Measurements from ENCODE around the gene NMNAT2. TPM values are rescaled to one million over a fixed set of nuclear protein-coding genes. Genes with fewer than 3 reads are reported as not detected.

Gene NMNAT2
- total and polyA plus RNA-seq, 2 of the 4 experiments (the other 2 are of a cell fraction) = 0.36 to 2.4 TPM

DNA sequence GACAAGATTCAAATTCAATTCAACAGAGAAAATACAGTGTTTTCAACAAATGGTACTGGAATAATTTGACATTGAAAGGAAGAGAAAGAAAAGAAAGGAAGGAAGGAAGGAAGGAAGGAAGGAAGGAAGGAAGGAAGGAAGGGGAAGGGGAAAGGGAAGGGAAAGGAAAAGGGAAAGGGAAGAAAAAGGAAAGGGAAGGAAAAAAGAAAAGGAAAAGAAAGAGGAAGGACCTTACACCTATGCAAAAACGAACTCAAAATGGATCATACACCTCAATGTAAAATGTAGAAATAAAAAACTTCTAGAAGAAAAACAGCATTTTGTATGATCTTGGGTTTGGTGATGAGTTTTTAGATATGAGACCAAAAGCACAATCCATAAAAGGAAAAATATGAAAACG, 19.9 kb upstream of the NMNAT2 start:
- in situ Hi-C loops (cut with MboI; ENCODE audit: low sequenced_read_pairs) = no loop called here
- H2AFZ ChIP-seq (replicated peaks; ENCODE audit: low read length, poor library complexity) = no peak overlapping the region
- BruUV-seq (replicated peaks) = no TSS peak

More for the DNA sequence above, 19.9 kb upstream of the NMNAT2 start:
- Histone ChIP-seq H3K9ac (ENCODE audit: low read depth, low read length) (no peak overlapping the region), H2BK120ac (ENCODE audit: low read depth, low read length) (no peak overlapping the region), H3K23ac (ENCODE audit: low read depth, low read length) (no peak overlapping the region), H4K20me1 (ENCODE audit: insufficient read depth, low read length) (no peaks in the 10 kb centered on the region), H3K56ac (ENCODE audit: extremely low read depth, insufficient read depth, low read length) (no peak overlapping the region), H2BK20ac (ENCODE audit: low read depth, low read length) (no peak overlapping the region), H3K18ac (ENCODE audit: low read depth, low read length) (no peak overlapping the region), H3K14ac (replicated peaks; ENCODE audit: low read depth, low read length) (no peak overlapping the region), H3K4me2 (ENCODE audit: low read depth, low read length) (no peak overlapping the region), H3K36me3 (ENCODE audit: control insufficient read depth, insufficient read depth, low read length) (no peaks in the 10 kb centered on the region), H3K27ac (ENCODE audit: insufficient read depth, low read length) (no peak overlapping the region), H3K79me1 (ENCODE audit: low read depth in 1 of 2, low read length in 2 of 2) (no peaks in the 10 kb centered on the region), H3K4ac (ENCODE audit: low read depth, low read length) (no peak overlapping the region), H3K9me1 (ENCODE audit: insufficient read depth, low read length) (no peaks in the 10 kb centered on the region), H2AK9ac (replicated peaks; ENCODE audit: low read depth, low read length, poor library complexity) (no peak overlapping the region), H2BK15ac (ENCODE audit: low read depth, low read length) (no peak overlapping the region), H4K5ac (ENCODE audit: low read depth, low read length) (no peak overlapping the region), H3K9me3 (ENCODE audit: control insufficient read depth, insufficient read depth, low read length) (no peaks in the 10 kb centered on the region), H4K8ac (ENCODE audit: low read depth in 2 of 2, low read length in 2 of 2) (no peak overlapping the region), H2AK5ac (ENCODE audit: low read depth, low read length) (no peak overlapping the region), H3K27me3 (ENCODE audit: control insufficient read depth, insufficient read depth, low read length) (peaks cover 21% of the 10 kb centered on the region), H3K4me3 (ENCODE audit: insufficient read depth, low read depth, low read length) (no peak overlapping the region), H3K4me1 (ENCODE audit: control insufficient read depth, insufficient read depth, low read length) (no peaks in the 10 kb centered on the region), H4K91ac (ENCODE audit: insufficient read depth, low read depth, low read length) (no peak overlapping the region), H2BK5ac (ENCODE audit: low read depth, low read length, poor library complexity, severe bottlenecking) (no peak overlapping the region)
- ChIA-PET CTCF (no interaction called here), POLR2A (ENCODE audit: unreplicated experiment) (no interaction called here)
- no peak for DNase-seq
- ATAC-seq (ENCODE audit: low read depth) = no peak
- no peak for TF ChIP-seq RCOR1 (IDR thresholded peaks at IDR 0.05; ENCODE audit: insufficient replicate concordance, low read length)
- no peak for TF ChIP-seq NFE2L2 (IDR thresholded peaks at IDR 0.05; ENCODE audit: low read depth, low read length)
- TF ChIP-seq RFX5 (IDR thresholded peaks at IDR 0.05; ENCODE audit: low read depth, low read length) = no peak
- TF ChIP-seq, protein P1, sequence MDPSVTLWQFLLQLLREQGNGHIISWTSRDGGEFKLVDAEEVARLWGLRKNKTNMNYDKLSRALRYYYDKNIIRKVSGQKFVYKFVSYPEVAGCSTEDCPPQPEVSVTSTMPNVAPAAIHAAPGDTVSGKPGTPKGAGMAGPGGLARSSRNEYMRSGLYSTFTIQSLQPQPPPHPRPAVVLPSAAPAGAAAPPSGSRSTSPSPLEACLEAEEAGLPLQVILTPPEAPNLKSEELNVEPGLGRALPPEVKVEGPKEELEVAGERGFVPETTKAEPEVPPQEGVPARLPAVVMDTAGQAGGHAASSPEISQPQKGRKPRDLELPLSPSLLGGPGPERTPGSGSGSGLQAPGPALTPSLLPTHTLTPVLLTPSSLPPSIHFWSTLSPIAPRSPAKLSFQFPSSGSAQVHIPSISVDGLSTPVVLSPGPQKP (IDR thresholded peaks at IDR 0.05; ENCODE audit: borderline replicate concordance, low read depth, low read length) = no peak
- TF ChIP-seq CHD1 (IDR thresholded peaks at IDR 0.05; ENCODE audit: low read depth, low read length) = no peak
- TF ChIP-seq SMC3 (IDR thresholded peaks at IDR 0.05; ENCODE audit: low read depth, low read length) = no peak
- TF ChIP-seq FOS (IDR thresholded peaks at IDR 0.05; ENCODE audit: low read depth, low read length) = no peak
- TF ChIP-seq, protein P2, sequence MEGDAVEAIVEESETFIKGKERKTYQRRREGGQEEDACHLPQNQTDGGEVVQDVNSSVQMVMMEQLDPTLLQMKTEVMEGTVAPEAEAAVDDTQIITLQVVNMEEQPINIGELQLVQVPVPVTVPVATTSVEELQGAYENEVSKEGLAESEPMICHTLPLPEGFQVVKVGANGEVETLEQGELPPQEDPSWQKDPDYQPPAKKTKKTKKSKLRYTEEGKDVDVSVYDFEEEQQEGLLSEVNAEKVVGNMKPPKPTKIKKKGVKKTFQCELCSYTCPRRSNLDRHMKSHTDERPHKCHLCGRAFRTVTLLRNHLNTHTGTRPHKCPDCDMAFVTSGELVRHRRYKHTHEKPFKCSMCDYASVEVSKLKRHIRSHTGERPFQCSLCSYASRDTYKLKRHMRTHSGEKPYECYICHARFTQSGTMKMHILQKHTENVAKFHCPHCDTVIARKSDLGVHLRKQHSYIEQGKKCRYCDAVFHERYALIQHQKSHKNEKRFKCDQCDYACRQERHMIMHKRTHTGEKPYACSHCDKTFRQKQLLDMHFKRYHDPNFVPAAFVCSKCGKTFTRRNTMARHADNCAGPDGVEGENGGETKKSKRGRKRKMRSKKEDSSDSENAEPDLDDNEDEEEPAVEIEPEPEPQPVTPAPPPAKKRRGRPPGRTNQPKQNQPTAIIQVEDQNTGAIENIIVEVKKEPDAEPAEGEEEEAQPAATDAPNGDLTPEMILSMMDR (conservative IDR thresholded peaks at IDR 0.05; ENCODE audit: low read depth, low read length) = no peak
- no peak for TF ChIP-seq MAZ (IDR thresholded peaks at IDR 0.05; ENCODE audit: borderline replicate concordance, low read depth, low read length)
- TF ChIP-seq RAD21 (IDR thresholded peaks at IDR 0.05; ENCODE audit: low read length) = no peak
- no peak for TF ChIP-seq POLR2A (IDR thresholded peaks at IDR 0.05; ENCODE audit: low read depth, low read length)
- no peak for TF ChIP-seq MXI1 (IDR thresholded peaks at IDR 0.05; ENCODE audit: borderline replicate concordance, low read depth, low read length)
- intact Hi-C loops (cut with micrococcal nuclease) (no loop called here), dilution Hi-C loops (cut with HindIII; ENCODE audit: low sequenced_read_pairs, unreplicated experiment) (no loop called here)
- no CpG with 5 or more reads among the region's 2 CpGs for WGBS, 2 experiments (ENCODE audit: extremely low coverage in 2 of 2, insufficient read length in 1 of 2)

All from IMR-90 (cell line).